Uterus (tissue), 4 donors: ENCODE results near the gene KRT84. TPM values are rescaled to one million over a fixed set of nuclear protein-coding genes. Genes with fewer than 3 reads are reported as not detected.

Experiments used
- DNase-seq, 2 donors: peaks; one replicate each; pipeline ENCODE4 v3.0.0-alpha.2; 2019 to 2020
- H3K27ac ChIP-seq, 2 donors: fragments of 200-600 bp; sonication (generic); 1 replicate in 1 of 2; 2 replicates in 1 of 2; pipeline ENCODE4 v1.5.1; 2016 to 2018
- H3K27me3 ChIP-seq, 2 donors: fragments of 200-600 bp; sonication (generic); one replicate each; pipeline ENCODE4 v1.5.1; 2018 to 2019; ENCODE audit warnings: control low read depth in 1 of 2
- H3K36me3 ChIP-seq, 2 donors: fragments of 200-600 bp; sonication (generic); one replicate each; pipeline ENCODE4 v1.5.1; 2019; ENCODE audit warnings: control low read depth in 1 of 2
- H3K4me1 ChIP-seq, 2 donors: fragments of 200-600 bp; sonication (generic); one replicate each; pipeline ENCODE4 v1.5.1; 2018 to 2019; ENCODE audit warnings: control low read depth in 1 of 2
- H3K4me3 ChIP-seq, 2 donors: fragments of 200-600 bp; sonication (generic); 1 replicate in 1 of 2; 2 replicates in 1 of 2; pipeline ENCODE4 v1.5.1; 2018 to 2019; ENCODE audit warnings: mild to moderate bottlenecking in 1 of 2
- H3K9me3 ChIP-seq, 2 donors: fragments of 200-600 bp; sonication (generic); one replicate each; pipeline ENCODE4 v1.5.1; 2019; ENCODE audit warnings: control low read depth in 1 of 2
- CTCF ChIP-seq, 4 experiments: fragments of 200-600 bp in 2 of 4; fragments of 450-650 bp in 2 of 4; sonication (generic) in 2 of 4; IDR thresholded peaks; one replicate each; pipeline ENCODE4 v1.5.1; 2016 to 2019; ENCODE audit warnings: antibody characterized with exemption in 4 of 4, mild to moderate bottlenecking in 2 of 4, moderate library complexity in 1 of 4
- POLR2A ChIP-seq, 2 donors: fragments of 450-650 bp; IDR thresholded peaks; one replicate each; pipeline ENCODE4 v1.6.1; 2016; ENCODE audit warnings: antibody characterized with exemption in 2 of 2, mild to moderate bottlenecking in 1 of 2, moderate library complexity in 1 of 2
- intact Hi-C: fragments of 100-400 bp; cut with DNase I; formaldehyde crosslinking; loops from one replicate; pipeline ENCODE4 v1.15.1; 2023; ENCODE audit warnings: low total_unique reads
- total RNA-seq, 4 donors: library from RNA; depleted of rRNA in 3 of 4; stranded (reverse); fragments of >200 nt in 3 of 4; gene quantifications; one replicate each; pipeline versions ENCODE4 v1.1.0 to v1.2.4, GENCODE V29; 2014 to 2023
- donor health status: DM: yes; HTN: yes; CAD: no.

The KRT84 gene
- total RNA-seq, 4 donors from 2014 or later: 0.14 TPM; not detected in 3

- TF ChIP-seq POLR2A (IDR thresholded peaks at IDR 0.05) (no peak), CTCF (IDR thresholded peaks at IDR 0.05) (no peak)
- DNase-seq: peak in 1 of 2 donors; percentile 49
- Histone ChIP-seq H3K36me3 (no peaks in the 10 kb centered on the region), H3K4me1 (peaks cover 0 to 4% of the 10 kb centered on the region in 2 donors), H3K27ac (peak overlapping the region; percentile 40 to 75), H3K9me3 (no peaks in the 10 kb centered on the region), H3K4me3 (no peak overlapping the region), H3K27me3 (no peaks in the 10 kb centered on the region)
- intact Hi-C loops: no loop called here
These were observed 38.4 kb upstream of the KRT84 start for GRCh38 chr12:52423661-52424500.

GRCh38 chr12:52423035-52423434 lies 37.6 kb upstream of the KRT84 start:
- intact Hi-C loops: no loop called here
- TF ChIP-seq CTCF (IDR thresholded peaks at IDR 0.05) (no peak), POLR2A (IDR thresholded peaks at IDR 0.05) (no peak)
- DNase-seq: peak; percentile 36 to 43
- Histone ChIP-seq H3K27me3 (no peaks in the 10 kb centered on the region), H3K4me1 (peaks cover 0 to 4% of the 10 kb centered on the region in 2 donors), H3K9me3 (no peaks in the 10 kb centered on the region), H3K27ac (peak overlapping the region; percentile 40 to 75), H3K4me3 (no peak overlapping the region), H3K36me3 (no peaks in the 10 kb centered on the region)

- intact Hi-C loops: no loop called here
- Histone ChIP-seq H3K9me3 (no peaks in the 10 kb centered on the region), H3K4me1 (peaks cover 0 to 14% of the 10 kb centered on the region in 2 donors), H3K27me3 (no peaks in the 10 kb centered on the region), H3K27ac (no peak overlapping the region), H3K36me3 (no peaks in the 10 kb centered on the region), H3K4me3 (no peak overlapping the region)
- TF ChIP-seq CTCF (IDR thresholded peaks at IDR 0.05): no peak
- TF ChIP-seq POLR2A (IDR thresholded peaks at IDR 0.05): no peak
- DNase-seq: no peak
These were observed 34.2 kb upstream of the KRT84 start for GRCh38 chr12:52419656-52420055.

GRCh38 chr12:52418576-52419110 lies 33.2 kb upstream of the KRT84 start:
- intact Hi-C loops: no loop called here
- TF ChIP-seq POLR2A (IDR thresholded peaks at IDR 0.05) (no peak), CTCF (IDR thresholded peaks at IDR 0.05) (no peak)

GRCh38 chr12:52417740-52418139 lies 32.3 kb upstream of the KRT84 start:
- intact Hi-C loops: no loop called here
- no peak for TF ChIP-seq POLR2A (IDR thresholded peaks at IDR 0.05)
- no peak for TF ChIP-seq CTCF (IDR thresholded peaks at IDR 0.05)
- Histone ChIP-seq H3K36me3 (no peaks in the 10 kb centered on the region), H3K27ac (peak overlapping the region in 1 of 2 donors; percentile 73), H3K4me3 (no peak overlapping the region), H3K27me3 (no peaks in the 10 kb centered on the region), H3K4me1 (peaks cover 0 to 10% of the 10 kb centered on the region in 2 donors), H3K9me3 (no peaks in the 10 kb centered on the region)
- DNase-seq: no peak

More at GRCh38 chr12:52418576-52419110, 33.2 kb upstream of the KRT84 start:
- H3K4me3 ChIP-seq: no peak overlapping the region
- no peaks in the 10 kb centered on the region for H3K9me3 ChIP-seq
- H3K36me3 ChIP-seq: no peaks in the 10 kb centered on the region
- no peaks in the 10 kb centered on the region for H3K27me3 ChIP-seq
- H3K27ac ChIP-seq: no peak overlapping the region
- DNase-seq: no peak
- H3K4me1 ChIP-seq: peaks cover 0 to 10% of the 10 kb centered on the region in 2 donors
